Tibial nerve (tissue), 4 donors: ENCODE data around the gene BICD1. TPM values are rescaled to one million over a fixed set of nuclear protein-coding genes. Genes with fewer than 3 reads are reported as not detected.
A peak's percentile ranks its signal among the peaks of the same experiment; 100 is the strongest.

Experiments used
- DNase-seq, 2 donors: peaks; one replicate each; pipeline ENCODE4 v3.0.0-alpha.2; 2019; ENCODE audit warnings: low spot score in 2 of 2
- H3K27ac ChIP-seq, 4 donors: fragments of 200-600 bp; sonication (generic) in 3 of 4; one replicate each; pipeline ENCODE4 v1.5.1; 2017 to 2019; ENCODE audit warnings: mild to moderate bottlenecking in 1 of 4
- H3K27me3 ChIP-seq, 2 donors: fragments of 200-600 bp; sonication (generic) in 1 of 2; one replicate each; pipeline versions ENCODE4 v1.5.1 to v1.6.0; 2017 to 2019
- H3K36me3 ChIP-seq, 3 donors: fragments of 200-600 bp; sonication (generic); one replicate each; pipeline ENCODE4 v1.5.1; 2018 to 2019
- H3K4me1 ChIP-seq, 4 donors: fragments of 200-600 bp; sonication (generic) in 3 of 4; one replicate each; pipeline ENCODE4 v1.5.1; 2017 to 2019
- H3K4me3 ChIP-seq, 4 donors: fragments of 200-600 bp; sonication (generic) in 3 of 4; one replicate each; pipeline ENCODE4 v1.5.1; 2017 to 2019; ENCODE audit warnings: mild to moderate bottlenecking in 1 of 4, moderate library complexity in 1 of 4
- H3K9me3 ChIP-seq, 4 donors: fragments of 200-600 bp; sonication (generic) in 3 of 4; one replicate each; pipeline ENCODE4 v1.5.1; 2017 to 2019
- CTCF ChIP-seq, 5 experiments: fragments of 200-600 bp in 3 of 5; fragments of 450-650 bp in 2 of 5; sonication (generic) in 3 of 5; IDR thresholded peaks; one replicate each; pipeline ENCODE4 v1.5.1; 2016 to 2019; ENCODE audit warnings: antibody characterized with exemption in 5 of 5, mild to moderate bottlenecking in 3 of 5, moderate library complexity in 2 of 5
- EP300 ChIP-seq, 2 donors: sonication (generic); formaldehyde crosslinking; IDR thresholded peaks; one replicate each; pipeline ENCODE4 v1.6.1; 2017; ENCODE audit warnings: antibody characterized with exemption in 2 of 2, mild to moderate bottlenecking in 1 of 2
- POLR2A ChIP-seq, 2 donors: fragments of 450-650 bp; IDR thresholded peaks; one replicate each; pipeline ENCODE4 v1.6.1; 2017; ENCODE audit warnings: antibody characterized with exemption in 2 of 2, mild to moderate bottlenecking in 2 of 2, moderate library complexity in 2 of 2
- WGBS, 2 donors: methylation state at CpG; one replicate each; pipeline ENCODE4 v1.1.5; 2018; 5-methylcytosine and 5-hydroxymethylcytosine counted together
- total RNA-seq, 4 donors: library from RNA; depleted of rRNA; stranded (reverse); fragments of >200 nt; gene quantifications; one replicate each; pipeline ENCODE4 v1.1.0, GENCODE V29; 2016

The BICD1 gene
- total RNA-seq, 4 donors from 2014 or later, result 34.9 to 58.8 (median 49.2) TPM

DNA sequence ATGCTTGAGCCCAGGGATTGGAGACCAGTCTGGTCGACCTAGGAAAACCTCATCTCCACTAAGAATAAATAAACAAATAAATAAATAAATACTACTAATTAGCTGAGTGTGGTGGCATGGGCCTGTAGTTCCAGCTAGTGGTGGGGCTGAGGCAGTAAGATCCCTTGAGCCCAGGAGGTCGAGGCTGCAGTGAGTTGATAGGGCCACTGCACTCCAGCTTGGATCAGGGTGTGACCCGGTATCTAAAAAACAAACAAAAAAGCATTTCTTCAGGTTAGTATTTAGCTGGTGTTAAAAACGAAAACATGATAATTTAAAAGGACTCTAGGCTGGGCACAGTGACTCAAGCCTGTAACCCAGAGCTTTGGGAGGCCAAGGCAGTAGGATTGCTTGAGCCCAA lies 291.5 kb downstream of the BICD1 start:
- Histone ChIP-seq H3K27ac (peak overlapping the region in 2 of 4 donors; percentile 85 to 87), H3K4me3 (peak overlapping the region in 1 of 4 donors; percentile 66), H3K27me3 (no peaks in the 10 kb centered on the region), H3K4me1 (peaks cover 0 to 19% (median 11%) of the 10 kb centered on the region in 4 donors), H3K9me3 (no peaks in the 10 kb centered on the region), H3K36me3 (no peaks in the 10 kb centered on the region)
- WGBS, 2 donors, result 93 to 94% methylated on average over 4 of the region's 4 CpGs
- no peak for DNase-seq
- TF ChIP-seq POLR2A (IDR thresholded peaks at IDR 0.05) (no peak), EP300 (IDR thresholded peaks at IDR 0.05) (no peak), CTCF (IDR thresholded peaks at IDR 0.05) (no peak)

DNA sequence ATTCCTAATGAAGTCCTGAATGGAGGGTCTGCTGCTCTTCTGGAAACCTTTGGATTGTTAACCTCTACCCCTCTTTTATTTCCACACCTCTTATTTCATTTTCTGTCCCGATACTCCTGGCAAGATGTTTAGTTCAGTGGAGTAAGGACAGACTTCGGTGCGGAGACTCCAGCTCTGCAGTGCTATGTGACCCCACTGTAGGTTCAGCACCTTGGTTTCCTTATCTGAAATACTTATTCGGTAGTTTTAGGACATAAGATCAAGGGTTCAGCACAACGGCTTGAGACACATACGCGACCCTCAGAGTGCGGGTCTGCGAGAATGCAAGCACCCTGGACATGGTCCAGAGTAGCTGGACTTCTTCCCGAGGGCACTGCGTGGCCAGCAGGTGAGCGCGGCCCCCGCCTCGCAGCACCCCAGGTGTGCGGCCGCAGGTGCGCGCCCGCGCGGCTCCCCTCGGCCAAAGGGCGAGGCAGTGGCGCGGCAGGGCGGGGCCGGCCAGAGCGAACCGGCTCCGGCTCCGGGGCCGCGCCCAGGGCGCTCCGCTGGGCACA lies 292.2 kb downstream of the BICD1 start:
- Histone ChIP-seq H3K36me3 (no peaks in the 10 kb centered on the region), H3K9me3 (no peaks in the 10 kb centered on the region), H3K27ac (peak overlapping the region; percentile 85 to 89 (median 88)), H3K4me3 (peak overlapping the region; percentile 66 to 91 (median 76)), H3K27me3 (no peaks in the 10 kb centered on the region), H3K4me1 (peaks cover 0 to 19% (median 11%) of the 10 kb centered on the region in 4 donors)
- TF ChIP-seq POLR2A (IDR thresholded peaks at IDR 0.05) (no peak), EP300 (IDR thresholded peaks at IDR 0.05) (no peak), CTCF (IDR thresholded peaks at IDR 0.05) (no peak)
- DNase-seq, result no peak
- 3 to 8% methylated on average over 22 to 34 of the region's 36 CpGs for WGBS, 2 donors

DNA sequence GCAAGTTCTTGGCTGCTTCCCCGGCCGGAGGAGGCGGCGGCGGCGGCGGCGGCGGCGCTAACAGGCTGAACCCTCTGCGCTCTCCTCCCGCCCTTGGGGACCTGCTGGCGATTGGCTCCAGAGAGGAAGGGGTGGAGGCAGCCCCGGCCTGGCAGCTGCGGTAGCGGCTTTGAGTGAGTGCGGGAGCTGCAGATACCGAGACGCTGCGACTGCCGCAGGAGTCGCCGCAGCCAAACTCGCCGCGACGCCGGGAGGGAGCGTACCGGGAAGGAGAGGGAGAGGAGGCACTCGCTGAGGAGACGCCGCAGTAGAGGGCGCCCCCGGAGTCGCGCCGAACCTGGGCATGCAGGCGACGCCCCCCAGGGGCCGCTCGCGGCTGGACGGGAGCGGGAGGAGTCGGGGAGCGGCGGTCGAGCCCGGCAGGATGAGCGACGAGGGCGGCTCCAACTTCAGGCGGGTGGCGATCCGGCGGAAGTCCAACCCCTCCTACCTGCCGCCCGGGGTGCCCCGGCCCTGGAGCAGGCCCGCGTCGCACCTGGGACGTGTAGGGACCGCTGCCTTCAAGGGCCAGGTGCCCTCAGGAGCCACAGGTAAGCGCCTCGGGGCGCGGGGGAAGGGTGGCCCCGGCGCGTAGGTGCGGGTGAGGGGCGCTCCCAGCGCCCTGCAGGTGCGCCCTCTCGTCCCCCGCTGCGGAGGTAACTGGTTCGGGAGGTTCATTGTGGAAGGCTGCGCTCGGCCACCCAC lies 292.9 kb downstream of the BICD1 start, which contains the start of gene FGD4:
Gene FGD4 (plus strand): TSS at position 189 of the 744 bp plus-strand sequence.
- 0 to 2% methylated on average over 41 to 51 of the region's 82 CpGs for WGBS, 2 donors
- TF ChIP-seq CTCF (IDR thresholded peaks at IDR 0.05) (peak; percentile 17 to 61 (median 41)), POLR2A (IDR thresholded peaks at IDR 0.05) (peak; percentile 69 to 88), EP300 (IDR thresholded peaks at IDR 0.05) (peak; percentile 33 to 97)
- peak within 1 kb of the TSS; percentile 85 to 89 (median 88) for H3K27ac ChIP-seq

DNA sequence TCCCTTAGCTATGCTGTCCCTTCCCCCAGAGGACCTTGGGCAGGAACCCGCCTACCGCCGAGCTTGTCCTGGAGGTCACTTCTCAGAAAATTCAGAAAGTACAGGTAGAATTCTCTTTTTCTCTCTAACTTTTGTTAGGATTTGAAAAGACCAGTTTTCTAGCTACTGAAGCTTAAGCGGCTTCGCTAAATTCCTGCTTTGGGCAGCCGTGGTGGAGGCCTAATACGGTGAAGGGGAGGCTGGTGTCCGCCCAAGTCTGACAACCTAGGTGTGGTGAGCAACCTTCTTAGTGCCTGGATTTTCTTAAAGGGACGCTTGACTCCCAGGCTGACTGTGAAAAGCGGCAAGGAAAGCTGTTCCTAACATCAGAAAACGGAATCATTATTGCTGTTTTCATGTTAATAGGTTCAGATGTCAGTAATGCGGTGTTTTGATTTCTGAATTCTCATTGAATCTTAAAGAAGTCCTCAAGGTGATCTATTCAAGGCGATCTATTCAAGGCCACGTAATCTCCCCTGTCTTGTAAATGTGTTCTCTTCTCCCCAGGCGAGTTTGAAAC lies 293.5 kb downstream of the BICD1 start:
- peak overlapping the region; percentile 66 to 91 (median 76) for H3K4me3 ChIP-seq
- WGBS, 2 donors, result 21 to 27% methylated on average over 15 of the region's 15 CpGs
- H3K27me3 ChIP-seq, result no peaks in the 10 kb centered on the region
- peak overlapping the region; percentile 79 to 89 (median 88) for H3K27ac ChIP-seq
- H3K4me1 ChIP-seq, result peaks cover 0 to 19% (median 11%) of the 10 kb centered on the region in 4 donors
- TF ChIP-seq POLR2A (IDR thresholded peaks at IDR 0.05) (no peak), CTCF (IDR thresholded peaks at IDR 0.05) (no peak), EP300 (IDR thresholded peaks at IDR 0.05) (no peak)
- no peaks in the 10 kb centered on the region for H3K9me3 ChIP-seq
- no peaks in the 10 kb centered on the region for H3K36me3 ChIP-seq
- no peak for DNase-seq

More for the DNA sequence above, 292.9 kb downstream of the BICD1 start, which contains the start of gene FGD4:
- H3K4me1 ChIP-seq, result peaks cover 0 to 19% (median 11%) of the 10 kb centered on the region in 4 donors
- H3K9me3 ChIP-seq, result no peaks in the 10 kb centered on the region
- no peaks in the 10 kb centered on the region for H3K27me3 ChIP-seq
- H3K36me3 ChIP-seq, result no peaks in the 10 kb centered on the region
- H3K4me3 ChIP-seq, result peak within 1 kb of the TSS; percentile 66 to 91 (median 76)
- peak; percentile 51 to 69 for DNase-seq
